ENCODE results near the gene NAT16. TPM values are rescaled to one million over a fixed set of nuclear protein-coding genes. Genes with fewer than 3 reads are reported as not detected.

Gene NAT16
- total and polyA plus RNA-seq, 2 of the 13 experiments (the other 11 are each of a cell fraction or from before 2014, with no cell fraction given), result 0.04 TPM; not detected in 1

- peak; percentile 23; the same call in 1 of the 2 replicates for TF ChIP-seq ATF3 (CRISPR knock-in tag; IDR thresholded peaks at IDR 0.05)
- TF ChIP-seq PRDM15 (CRISPR knock-in tag; IDR thresholded peaks at IDR 0.05), result no peak
- TF ChIP-seq ZNF747 (CRISPR knock-in tag; IDR thresholded peaks at IDR 0.05; ENCODE audit: borderline replicate concordance), result peak; percentile 92
- TF ChIP-seq SMAD1 (CRISPR knock-in tag; IDR thresholded peaks at IDR 0.05; ENCODE audit: borderline replicate concordance, low read depth), result no peak; the same call in 1 of the 2 replicates
- TF ChIP-seq ARID2 (CRISPR knock-in tag; IDR thresholded peaks at IDR 0.05; ENCODE audit: borderline replicate concordance), result no peak
- no peak for TF ChIP-seq ZUFSP (CRISPR knock-in tag; IDR thresholded peaks at IDR 0.05; ENCODE audit: borderline replicate concordance)
- no peak for TF ChIP-seq ZNF570 (CRISPR knock-in tag; IDR thresholded peaks at IDR 0.05; ENCODE audit: borderline replicate concordance)
- TF ChIP-seq, protein P1, sequence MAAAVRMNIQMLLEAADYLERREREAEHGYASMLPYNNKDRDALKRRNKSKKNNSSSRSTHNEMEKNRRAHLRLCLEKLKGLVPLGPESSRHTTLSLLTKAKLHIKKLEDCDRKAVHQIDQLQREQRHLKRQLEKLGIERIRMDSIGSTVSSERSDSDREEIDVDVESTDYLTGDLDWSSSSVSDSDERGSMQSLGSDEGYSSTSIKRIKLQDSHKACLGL (CRISPR knock-in tag; IDR thresholded peaks at IDR 0.05), result no peak; the same call in 1 of the 2 replicates
- no peak; the same call in 1 of the 2 replicates for TF ChIP-seq ZNF335 (CRISPR knock-in tag; IDR thresholded peaks at IDR 0.05)
- peak; percentile 30 for TF ChIP-seq ZMAT3 (CRISPR knock-in tag; conservative IDR thresholded peaks at IDR 0.05)
- TF ChIP-seq, protein P2, sequence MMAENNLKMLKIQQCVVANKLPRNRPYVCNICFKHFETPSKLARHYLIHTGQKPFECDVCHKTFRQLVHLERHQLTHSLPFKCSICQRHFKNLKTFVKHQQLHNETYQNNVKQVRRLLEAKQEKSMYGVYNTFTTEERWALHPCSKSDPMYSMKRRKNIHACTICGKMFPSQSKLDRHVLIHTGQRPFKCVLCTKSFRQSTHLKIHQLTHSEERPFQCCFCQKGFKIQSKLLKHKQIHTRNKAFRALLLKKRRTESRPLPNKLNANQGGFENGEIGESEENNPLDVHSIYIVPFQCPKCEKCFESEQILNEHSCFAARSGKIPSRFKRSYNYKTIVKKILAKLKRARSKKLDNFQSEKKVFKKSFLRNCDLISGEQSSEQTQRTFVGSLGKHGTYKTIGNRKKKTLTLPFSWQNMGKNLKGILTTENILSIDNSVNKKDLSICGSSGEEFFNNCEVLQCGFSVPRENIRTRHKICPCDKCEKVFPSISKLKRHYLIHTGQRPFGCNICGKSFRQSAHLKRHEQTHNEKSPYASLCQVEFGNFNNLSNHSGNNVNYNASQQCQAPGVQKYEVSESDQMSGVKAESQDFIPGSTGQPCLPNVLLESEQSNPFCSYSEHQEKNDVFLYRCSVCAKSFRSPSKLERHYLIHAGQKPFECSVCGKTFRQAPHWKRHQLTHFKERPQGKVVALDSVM (CRISPR knock-in tag; IDR thresholded peaks at IDR 0.05), result peak; percentile 41; the same call in 1 of the 2 replicates
- TF ChIP-seq ZNF577 (CRISPR knock-in tag; IDR thresholded peaks at IDR 0.05; ENCODE audit: borderline replicate concordance, low read depth), result no peak
- 0 out of 2 replicates have a peak, but pooled peaks have one; percentile 67 for TF ChIP-seq ELF4 (CRISPR knock-in tag; IDR thresholded peaks at IDR 0.05; ENCODE audit: borderline replicate concordance)
- TF ChIP-seq, protein P3, sequence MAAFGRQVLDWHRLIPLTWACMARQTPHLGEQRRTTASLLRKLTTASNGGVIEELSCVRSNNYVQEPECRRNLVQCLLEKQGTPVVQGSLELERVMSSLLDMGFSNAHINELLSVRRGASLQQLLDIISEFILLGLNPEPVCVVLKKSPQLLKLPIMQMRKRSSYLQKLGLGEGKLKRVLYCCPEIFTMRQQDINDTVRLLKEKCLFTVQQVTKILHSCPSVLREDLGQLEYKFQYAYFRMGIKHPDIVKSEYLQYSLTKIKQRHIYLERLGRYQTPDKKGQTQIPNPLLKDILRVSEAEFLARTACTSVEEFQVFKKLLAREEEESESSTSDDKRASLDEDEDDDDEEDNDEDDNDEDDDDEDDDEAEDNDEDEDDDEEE (CRISPR knock-in tag; IDR thresholded peaks at IDR 0.05), result no peak
- peak; percentile 51; the same call in 1 of the 2 replicates for TF ChIP-seq RNF219 (CRISPR knock-in tag; IDR thresholded peaks at IDR 0.05)
Measured at GRCh38 chr7:101200862-101201599, 20.9 kb upstream of the NAT16 start, which contains the start of gene MOGAT3 (continued).
